Right ventricle myocardium inferior (tissue), 1 donor: Measurements from ENCODE around the gene SLC4A1AP. TPM values are rescaled to one million over a fixed set of nuclear protein-coding genes. Genes with fewer than 3 reads are reported as not detected.
A peak's percentile ranks its signal among the peaks of the same experiment; 100 is the strongest.
"Not testable (repeated sequence)": the region's sequence is repeated elsewhere in the genome, so short reads cannot be mapped to it uniquely, and the experiment has no call there.

Experiments used
- ATAC-seq: fragments of 200-7000 bp; cut with Tn5 transposase; one replicate; pipeline ENCODE4 v1.9.1; 2020; ENCODE audit warnings: mild to moderate bottlenecking, moderate library complexity
- DNase-seq: peaks from one replicate; pipeline ENCODE4 v3.0.0; 2021; ENCODE audit errors: missing footprints
- intact Hi-C: fragments of 100-400 bp; cut with DNase I; formaldehyde crosslinking; loops from one replicate; pipeline ENCODE4 v1.11.0; 2022
- total RNA-seq: library from RNA; stranded (reverse); fragmentation: NEBNext Ultra II Directional; extraction: Animal tissue kit (Norgen Biotek cat#: 25700); gene quantifications from one replicate; pipeline ENCODE4 v1.2.1, GENCODE V29; 2021
- donor health status: DM: no; HTN: yes; CAD: no; lungs with severe emphysema.

SLC4A1AP gene
- total RNA-seq, 1 donor from 2014 or later = 20.6 TPM

DNA sequence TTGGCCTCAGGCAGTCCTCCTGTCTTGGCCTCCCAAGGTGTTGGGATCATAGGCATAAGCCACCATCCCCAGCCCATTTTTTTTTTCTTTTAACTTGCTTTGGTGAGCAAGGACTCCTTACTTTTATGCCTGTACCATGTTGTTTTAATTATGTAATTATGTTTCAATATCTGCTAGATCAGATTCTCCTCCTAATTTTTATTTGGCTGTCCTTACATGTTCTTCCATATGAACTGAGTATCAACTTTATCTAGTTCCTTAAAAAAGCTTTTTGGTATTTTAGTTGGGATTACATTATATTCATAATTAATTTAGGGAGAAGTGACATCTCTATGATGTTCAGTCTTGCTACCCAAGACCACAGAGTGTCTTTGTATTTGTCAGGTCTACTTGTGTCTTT, 18.5 kb upstream of the SLC4A1AP start:
- ATAC-seq (no peak), DNase-seq (no peak)
- intact Hi-C loops = no loop called here

DNA sequence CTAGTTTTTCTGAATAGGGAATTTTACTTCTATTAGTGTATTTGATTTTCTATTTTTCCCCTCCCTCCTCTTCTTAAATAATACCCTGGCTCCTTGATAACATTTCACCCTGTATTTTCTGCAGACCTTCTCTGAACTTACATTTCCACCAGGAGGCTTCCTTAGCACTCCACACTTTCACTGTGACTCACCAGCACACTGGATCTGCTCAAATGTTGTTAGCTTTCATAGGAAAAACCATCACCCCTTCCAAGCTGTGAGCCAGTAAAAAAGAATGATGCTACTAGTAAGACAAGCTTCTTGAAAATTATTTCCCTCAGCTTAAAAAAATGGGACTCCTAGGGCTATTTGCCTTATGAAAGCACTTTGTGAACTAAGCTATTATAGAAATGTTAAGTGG, 16.4 kb upstream of the SLC4A1AP start:
- DNase-seq (no peak), ATAC-seq (no peak)
- intact Hi-C loops = no loop called here

DNA sequence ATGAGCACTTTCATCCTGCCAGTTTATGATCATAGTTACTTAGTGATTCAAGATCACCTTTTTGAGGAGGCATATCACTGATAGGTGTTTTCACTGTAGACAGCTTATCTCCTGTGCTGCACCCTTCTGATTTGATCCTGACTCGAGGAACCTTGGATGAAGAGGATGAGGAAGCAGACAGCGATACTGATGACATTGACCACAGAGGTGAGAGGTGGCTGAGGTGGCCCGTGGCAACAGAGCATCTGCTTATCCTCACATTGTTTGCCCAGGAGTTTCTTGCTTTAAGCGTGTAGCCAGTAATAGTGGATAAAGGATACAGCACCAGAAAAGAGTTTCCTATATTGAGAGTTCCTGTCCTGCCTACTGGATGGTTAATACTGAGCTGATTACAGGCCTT, 16.0 kb upstream of the SLC4A1AP start:
- ATAC-seq (no peak), DNase-seq (no peak)
- intact Hi-C loops = no loop called here

DNA sequence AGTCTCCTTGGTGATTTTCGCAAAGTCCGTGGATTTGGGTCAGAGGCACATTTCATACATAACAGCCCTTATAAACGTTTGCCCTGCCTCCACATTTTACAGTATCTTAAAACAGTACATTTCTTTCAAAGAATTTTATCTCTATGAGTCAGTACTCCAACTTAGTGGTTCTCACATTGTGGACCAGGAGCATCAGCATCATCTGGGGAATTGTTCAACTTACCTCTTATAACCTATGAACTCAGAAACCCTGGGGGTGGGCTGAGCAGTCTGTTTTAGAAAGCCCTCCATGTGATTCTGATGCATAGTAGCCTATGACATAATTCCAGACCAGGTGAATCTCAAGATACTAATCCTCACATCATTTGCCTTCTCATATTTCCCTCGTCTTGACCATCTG, 12.6 kb upstream of the SLC4A1AP start:
- ATAC-seq (no peak), DNase-seq (no peak)
- intact Hi-C loops = no loop called here

DNA sequence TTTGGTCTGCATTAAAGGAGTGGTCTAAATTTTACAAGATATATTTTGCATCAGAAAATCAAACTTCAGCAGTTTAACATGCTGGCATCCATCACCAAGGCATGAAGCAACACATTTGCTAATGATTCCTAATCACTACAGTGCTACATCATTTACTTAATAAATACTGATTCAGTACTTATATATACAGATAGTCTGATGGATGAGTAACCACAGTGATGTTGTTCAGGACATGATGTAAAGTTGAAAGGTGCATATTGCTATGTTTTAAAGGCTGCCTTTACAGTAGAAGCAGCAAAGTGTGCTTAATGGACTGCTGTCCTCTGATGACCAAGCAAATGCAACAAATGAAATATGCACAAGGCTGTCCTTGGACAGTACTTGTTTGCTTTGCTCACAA, 11.3 kb upstream of the SLC4A1AP start:
- intact Hi-C loops = no loop called here
- DNase-seq (no peak), ATAC-seq (no peak)

DNA sequence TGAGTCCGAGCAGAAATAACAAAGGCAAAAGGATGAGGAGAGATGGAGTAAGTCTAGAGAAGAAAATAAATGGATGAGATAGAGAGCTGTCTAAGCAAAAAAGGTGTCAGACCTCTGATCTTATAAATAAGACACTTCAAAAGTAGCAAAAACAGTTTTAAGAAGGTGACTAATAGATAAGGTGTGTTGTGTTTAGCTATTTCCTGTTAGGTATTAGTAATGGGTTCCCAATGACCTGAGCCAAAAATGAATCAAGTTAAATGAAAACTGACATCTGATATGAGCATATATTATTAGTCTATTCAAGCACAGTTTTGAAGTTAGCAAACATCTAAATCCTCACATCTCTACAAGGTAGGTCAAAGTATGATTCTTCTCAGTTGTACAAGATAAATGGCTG, 10.9 kb upstream of the SLC4A1AP start:
- no peak for ATAC-seq
- intact Hi-C loops = no loop called here

DNA sequence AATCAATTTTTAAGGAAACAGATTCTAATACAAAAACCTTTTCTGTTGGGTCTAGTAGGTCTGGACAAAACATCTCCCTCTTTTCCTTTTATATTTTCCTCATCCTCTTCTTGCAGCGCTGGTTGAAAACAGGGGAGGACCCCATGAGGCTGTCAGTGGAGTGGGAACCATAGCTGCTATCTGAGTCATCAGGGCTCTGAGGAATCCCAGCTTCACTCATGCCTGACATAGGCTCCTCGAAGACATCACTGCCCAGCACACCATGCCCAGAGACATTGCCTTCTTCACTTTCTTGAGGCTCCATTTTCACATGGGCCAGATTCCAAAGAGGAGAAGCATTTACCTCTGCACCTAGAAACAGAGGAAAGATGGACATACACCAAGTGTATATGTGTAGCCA, 10.3 kb upstream of the SLC4A1AP start:
- intact Hi-C loops = no loop called here
- ATAC-seq = no peak
- no peak for DNase-seq

More for the DNA sequence above, 10.9 kb upstream of the SLC4A1AP start:
- no peak for DNase-seq

DNA sequence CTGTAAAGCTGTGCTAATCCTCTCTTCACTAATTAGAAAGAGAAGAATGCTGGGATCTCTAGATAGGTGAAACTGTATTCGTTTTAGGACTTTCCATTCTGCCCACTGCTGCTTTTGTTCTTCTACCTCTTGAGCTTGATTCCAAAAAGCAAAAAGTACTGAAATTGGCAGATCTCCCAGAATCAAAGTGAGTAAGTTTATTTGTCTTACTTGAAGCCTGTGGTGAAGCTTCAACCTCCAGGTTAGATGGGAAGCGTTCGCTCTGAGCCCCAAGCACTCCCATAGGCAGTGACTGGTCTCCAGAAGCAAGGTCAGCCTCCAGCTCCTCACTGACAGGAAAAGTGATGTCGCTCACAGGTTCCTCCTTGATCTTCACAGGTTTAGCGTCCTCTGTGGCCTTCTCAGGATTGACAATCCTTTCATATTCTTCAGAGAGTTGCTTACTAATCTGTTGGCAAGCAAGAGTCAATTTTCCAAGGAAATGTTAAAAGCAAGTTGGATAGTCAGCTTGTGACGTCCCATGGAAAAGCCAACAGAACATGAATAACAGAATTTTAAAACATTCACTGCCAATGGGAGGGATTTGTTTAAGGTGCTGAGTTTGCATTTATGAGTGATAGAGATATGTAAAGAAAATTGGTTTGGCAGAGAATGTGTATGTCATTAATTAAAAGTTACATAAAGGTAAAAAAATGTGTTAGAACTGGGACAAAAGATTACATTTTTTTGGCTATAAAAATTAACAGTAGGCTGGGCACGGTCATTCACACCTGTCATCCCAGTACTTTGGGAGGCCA, 8.3 kb upstream of the SLC4A1AP start:
- no peak for ATAC-seq
- intact Hi-C loops = no loop called here
- no peak for DNase-seq

DNA sequence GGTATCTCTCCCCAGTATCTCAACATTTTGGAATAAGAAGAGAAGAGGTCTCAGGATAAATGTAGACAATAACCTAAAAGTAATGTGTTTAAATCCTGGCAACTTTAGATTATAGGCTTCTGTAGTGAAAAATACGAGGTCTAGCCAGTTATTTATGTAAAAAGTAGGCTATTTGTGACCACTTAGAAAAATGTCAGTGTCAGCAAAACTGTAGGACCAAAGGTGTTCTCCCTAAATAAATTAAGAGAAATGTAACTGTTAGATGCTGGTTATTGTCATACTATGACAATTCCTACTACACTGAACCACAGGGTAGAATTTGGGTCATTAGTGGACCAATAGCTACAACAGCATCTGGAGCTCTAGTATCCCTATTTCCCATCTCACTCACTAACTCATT, 2.3 kb upstream of the SLC4A1AP start:
- DNase-seq (no peak), ATAC-seq (no peak)
- intact Hi-C loops = no loop called here

DNA sequence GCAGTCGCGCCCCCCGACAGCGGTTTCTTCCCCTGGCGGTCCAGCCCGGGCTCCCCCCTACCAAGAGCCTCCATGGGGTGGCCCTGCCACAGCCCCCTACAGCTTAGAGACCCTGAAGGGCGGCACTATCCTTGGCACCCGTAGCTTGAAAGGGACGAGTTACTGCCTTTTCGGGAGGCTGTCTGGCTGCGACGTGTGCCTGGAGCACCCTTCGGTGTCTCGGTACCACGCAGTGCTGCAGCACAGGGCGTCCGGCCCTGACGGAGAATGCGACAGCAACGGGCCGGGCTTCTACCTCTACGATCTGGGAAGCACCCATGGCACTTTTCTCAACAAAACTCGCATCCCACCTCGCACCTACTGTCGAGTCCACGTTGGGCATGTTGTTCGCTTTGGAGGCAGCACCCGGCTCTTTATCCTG, 475 bp downstream of the SLC4A1AP start:
- DNase-seq (no peak), ATAC-seq (no peak)
- intact Hi-C loops = no loop called here

DNA sequence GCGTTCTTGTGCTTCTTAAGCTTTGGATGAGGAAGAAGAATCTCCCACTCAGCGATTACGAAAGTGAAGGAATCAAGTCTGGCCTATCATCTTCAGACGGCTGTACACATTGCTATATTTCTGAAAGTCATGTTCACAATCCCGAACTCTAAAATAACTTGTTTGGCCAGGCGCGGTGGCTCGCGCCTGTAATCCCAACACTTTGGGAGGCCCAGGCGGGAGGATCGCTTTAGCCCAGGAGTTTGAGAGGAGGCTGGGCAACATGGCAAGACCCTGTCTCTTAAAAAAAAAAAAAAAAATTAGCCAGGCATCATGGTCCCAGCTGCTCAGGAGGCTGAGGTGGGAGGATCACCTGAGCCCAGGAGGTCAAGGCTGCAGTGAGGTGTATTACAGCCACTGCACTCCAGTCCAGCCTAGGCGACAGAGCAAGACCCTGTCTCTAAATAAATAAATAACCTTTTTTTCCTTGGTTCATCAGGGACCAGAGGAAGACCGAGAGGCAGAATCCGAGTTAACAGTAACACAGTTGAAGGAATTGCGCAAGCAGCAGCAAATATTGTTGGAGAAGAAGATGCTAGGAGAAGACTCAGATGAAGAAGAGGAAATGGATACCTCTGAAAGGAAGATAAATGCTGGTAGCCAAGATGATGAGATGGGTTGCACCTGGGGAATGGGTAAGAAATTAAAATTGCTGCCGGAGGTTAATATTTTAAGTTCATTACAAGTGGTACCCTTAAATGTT, 1.1 kb downstream of the SLC4A1AP start:
- no peak for DNase-seq
- intact Hi-C loops = no loop called here
- ATAC-seq = no peak

DNA sequence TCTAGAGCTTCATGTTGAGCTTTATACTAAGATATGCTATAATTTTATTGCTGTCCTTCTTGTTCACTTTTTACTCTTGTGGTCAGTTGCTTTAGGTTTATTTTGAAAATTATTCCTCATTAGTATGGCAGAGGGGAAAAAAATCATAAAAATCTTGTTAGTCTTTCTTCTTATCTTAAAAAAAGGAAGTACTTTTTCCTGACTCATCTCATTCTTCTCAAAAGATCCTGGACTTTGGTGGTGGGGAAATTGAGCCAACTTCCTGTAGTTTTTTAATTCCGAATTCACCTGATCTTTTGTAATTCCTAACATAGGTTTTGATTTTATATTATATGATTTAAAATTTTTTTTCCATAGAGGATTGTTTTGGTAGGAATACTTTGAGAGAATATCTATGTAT, 3.8 kb downstream of the SLC4A1AP start:
- ATAC-seq = no peak
- no peak for DNase-seq
- intact Hi-C loops = no loop called here

DNA sequence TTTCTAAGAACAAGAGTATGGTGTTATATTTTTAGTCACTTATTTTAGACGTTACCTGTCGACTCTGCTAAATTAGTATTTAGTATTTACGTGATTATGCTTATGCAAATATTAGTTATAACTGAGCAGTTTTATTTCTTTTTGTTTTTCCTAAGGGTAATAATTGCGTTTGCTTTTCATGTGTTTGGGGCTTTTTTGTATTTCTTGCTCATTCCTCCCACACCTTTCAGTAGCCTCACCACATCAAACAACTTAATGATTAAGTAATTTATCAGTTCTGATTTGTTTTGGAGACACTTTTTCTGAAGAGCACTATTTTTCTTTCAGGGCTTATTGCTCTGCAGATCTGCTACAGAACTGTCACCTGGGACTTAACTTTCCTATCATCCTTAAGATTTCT, 7.5 kb downstream of the SLC4A1AP start:
- intact Hi-C loops = no loop called here
- ATAC-seq = no peak
- no peak for DNase-seq

DNA sequence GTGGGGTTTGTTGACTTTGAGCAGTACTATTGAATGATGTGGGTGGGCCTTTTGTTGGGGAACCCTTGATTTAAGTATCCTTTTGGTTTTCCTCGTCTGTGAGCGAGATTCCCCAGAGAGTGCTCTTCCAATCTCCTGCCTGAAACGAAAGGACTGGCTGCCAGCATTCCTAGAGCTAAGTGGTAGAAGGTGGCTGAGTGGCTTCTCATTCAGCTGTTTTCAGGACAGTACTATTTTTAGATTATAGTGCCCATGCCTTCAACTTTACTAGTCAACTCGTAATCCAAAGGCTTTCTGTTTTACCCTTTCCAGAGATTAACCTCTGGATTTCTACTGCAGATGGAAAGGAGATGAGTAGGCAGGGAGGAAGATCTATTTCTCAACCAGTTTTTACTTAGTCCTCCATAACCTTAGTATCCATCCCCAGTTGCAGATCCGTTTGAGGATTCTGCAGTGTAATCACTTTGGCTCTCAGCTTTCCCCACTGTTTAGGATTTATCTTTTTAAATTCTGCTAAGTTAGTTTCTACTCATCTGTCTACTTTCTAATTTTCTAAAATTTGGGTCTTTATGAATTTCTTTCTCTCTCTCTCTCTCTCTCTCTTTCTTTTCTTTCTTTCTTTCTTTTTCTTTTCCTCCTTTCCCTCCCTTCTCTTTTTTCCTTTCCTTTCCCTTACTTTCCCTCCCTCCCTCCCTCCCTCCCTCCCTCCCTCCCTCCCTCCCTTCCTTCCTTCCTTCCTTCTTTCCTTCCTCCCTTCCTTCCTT, 9.2 kb downstream of the SLC4A1AP start:
- ATAC-seq = peak; percentile 79
- DNase-seq = no peak
- intact Hi-C loops = no loop called here

DNA sequence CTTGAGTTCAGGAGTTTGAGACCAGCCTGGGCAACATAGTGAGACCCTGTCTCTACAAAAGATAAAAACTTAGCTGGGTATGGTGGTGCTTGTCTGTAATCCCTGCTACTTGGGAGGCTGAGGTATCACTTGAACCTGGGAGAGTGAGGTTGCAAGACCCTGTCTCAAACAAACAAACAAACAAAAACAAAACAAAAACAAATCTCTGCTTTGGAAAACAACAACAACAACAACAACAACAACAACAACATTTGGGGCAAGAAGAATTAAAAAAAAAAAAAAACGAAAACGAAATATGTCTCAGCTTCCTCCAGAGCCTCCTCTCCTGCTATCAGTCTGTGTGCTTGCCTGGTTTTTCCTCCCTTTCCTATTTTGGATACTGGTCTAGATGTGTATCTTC, 16.9 kb downstream of the SLC4A1AP start:
- DNase-seq = no peak
- no peak for ATAC-seq
- intact Hi-C loops = no loop called here

DNA sequence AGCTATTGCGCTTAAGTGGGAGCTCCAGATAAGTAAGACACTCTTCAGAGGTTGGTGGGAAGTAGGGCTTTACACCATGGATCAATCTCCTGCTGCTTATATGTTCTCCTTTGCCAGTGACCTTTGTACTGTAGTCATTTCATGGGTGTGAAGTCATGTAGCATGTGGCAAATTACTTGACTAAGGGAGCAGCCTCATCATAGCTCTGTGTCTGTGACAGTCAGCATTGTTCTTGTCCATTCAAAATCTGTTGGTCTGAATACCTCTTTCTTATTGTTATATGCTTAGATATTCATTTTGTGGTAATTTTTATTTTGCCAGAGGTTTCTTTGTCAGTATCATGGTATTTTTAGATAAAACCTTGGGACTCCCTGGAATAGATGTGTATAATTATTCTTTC, 18.2 kb downstream of the SLC4A1AP start:
- no peak for DNase-seq
- intact Hi-C loops = no loop called here
- ATAC-seq = no peak

DNA sequence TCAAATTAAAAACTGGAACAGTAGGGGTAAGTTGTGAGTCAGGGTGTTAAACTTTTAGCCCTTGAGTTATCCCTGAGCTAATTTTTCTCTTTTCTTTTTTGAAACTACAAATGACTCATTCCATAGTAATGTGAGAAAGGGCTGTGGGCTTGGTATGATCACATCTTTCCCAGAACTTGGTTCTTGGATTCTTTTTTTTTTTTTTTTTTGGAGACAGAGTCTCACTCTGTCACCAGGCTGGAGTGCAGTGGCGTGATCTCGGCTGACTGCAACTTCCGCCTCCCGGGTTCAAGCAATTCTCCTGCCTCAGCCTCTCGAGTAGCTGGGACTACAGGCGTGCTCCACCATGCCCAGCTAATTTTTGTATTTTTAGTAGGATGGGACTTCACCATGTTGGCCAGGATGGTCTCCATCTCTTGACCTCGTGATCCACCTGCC, 18.7 kb downstream of the SLC4A1AP start:
- ATAC-seq, intact Hi-C loops, DNase-seq: not testable (repeated sequence)

DNA sequence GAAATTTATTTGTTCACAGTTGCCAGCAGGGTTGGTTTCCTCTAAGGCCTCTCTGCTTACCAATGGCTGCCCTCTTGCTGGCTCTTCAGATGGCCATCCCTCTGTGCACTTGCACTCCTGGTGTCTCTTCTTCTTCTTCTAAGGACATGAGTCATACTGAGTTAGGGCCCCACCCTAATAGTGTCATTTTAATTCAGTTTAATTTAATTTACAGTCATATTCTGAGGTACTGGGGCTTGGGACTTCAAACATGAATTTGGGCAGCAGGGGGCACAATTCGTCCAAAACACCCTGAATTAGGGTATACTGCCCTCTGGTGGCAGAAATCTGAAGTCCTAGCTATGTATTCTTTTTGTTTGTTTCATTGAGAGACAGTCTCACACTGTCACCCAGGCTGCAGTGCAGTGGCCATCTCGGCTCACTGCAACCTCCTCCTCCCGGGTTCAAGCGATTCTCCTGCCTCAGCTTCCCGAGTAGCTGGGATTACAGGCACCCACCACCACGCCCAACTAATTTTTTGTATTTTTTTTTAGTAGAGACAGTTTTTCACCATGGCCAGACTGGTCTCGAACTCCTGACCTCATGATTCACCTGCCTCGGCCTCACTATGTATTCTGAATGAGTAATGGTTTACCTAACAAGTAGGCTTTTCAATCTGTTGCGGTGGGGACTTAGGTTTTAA, 19.8 kb downstream of the SLC4A1AP start:
- intact Hi-C loops = no loop called here

DNA sequence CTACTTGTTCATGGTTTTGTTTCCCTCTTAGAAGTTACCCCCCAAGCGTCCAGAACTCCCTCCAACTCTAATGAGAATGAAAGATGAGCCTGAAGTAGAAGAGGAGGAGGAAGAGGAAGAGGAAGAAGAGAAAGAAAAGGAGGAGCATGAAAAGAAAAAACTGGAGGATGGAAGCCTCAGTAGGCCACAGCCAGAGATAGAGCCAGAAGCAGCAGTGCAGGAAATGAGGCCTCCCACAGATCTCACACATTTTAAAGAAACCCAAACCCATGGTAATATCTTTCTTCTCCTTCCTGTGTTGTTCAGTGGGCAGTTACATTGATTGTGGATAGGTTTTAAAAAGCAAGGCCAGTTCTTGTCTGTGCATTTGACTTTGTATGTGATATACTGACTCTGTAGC, 21.3 kb downstream of the SLC4A1AP start:
- intact Hi-C loops, DNase-seq, ATAC-seq: not testable (repeated sequence)

More for the DNA sequence above, 19.8 kb downstream of the SLC4A1AP start:
- DNase-seq (no peak), ATAC-seq (peak; percentile 65)
